Caco-2 (cell line): ENCODE data around the gene ADCY9. TPM values are rescaled to one million over a fixed set of nuclear protein-coding genes. Genes with fewer than 3 reads are reported as not detected.

Source experiments
- BruUV-seq: library from RNA; stranded (reverse); fragments of 400-500 nt; replicated peaks from 2 replicates; lab custom pipeline; 2021; lab: Mats Ljungman, UMichigan
- CTCF ChIA-PET: fragments of 300-600 bp; sonication (Branson Sonifier 250); formaldehyde crosslinking; loops from one replicate; lab custom pipeline; 2022; ENCODE audit warnings: antibody characterized with exemption; lab: Charles Lee
- POLR2A ChIA-PET: fragments of 300-600 bp; sonication (Branson Sonifier 250); formaldehyde crosslinking; loops from one replicate; lab custom pipeline; 2022; ENCODE audit warnings: antibody characterized with exemption; lab: Charles Lee
- DNase-seq, 2 experiments: peaks; one replicate each; pipeline versions ENCODE4 v3.0.0 to v3.0.0-alpha.2; 2020 to 2022
- H3K27me3 ChIP-seq: replicated peaks from 2 replicates; pipeline ENCODE4 v1.6.0; 2011; ENCODE audit warnings: low read length; ENCODE audit not compliant: control insufficient read depth, insufficient read depth
- H3K36me3 ChIP-seq: 2 replicates; pipeline ENCODE4 v1.5.1; 2011; ENCODE audit warnings: low read length; ENCODE audit not compliant: control insufficient read depth, insufficient read depth
- H3K4me1 ChIP-seq: fragments of 250-450 bp; sonication (Bioruptor Pico); 2 replicates; pipeline ENCODE4 v1.5.1; 2020; ENCODE audit warnings: mild to moderate bottlenecking
- H3K4me3 ChIP-seq: 2 replicates; pipeline ENCODE4 v1.5.1; 2011; ENCODE audit warnings: low read depth, mild to moderate bottlenecking, control low read depth, low read length
- H3K9me3 ChIP-seq: fragments of 250-450 bp; sonication (Bioruptor Pico); 2 replicates; pipeline ENCODE4 v1.5.1; 2020; ENCODE audit warnings: mild to moderate bottlenecking, moderate library complexity
- H3K27ac Mint-ChIP-seq: one replicate; pipeline ENCODE4 v1.8.0; 2022; ENCODE audit warnings: mixed read lengths; ENCODE audit not compliant: unreplicated experiment
- H3K27me3 Mint-ChIP-seq: one replicate; pipeline ENCODE4 v1.8.0; 2022; ENCODE audit warnings: mixed read lengths; ENCODE audit not compliant: insufficient read depth, unreplicated experiment
- H3K36me3 Mint-ChIP-seq: one replicate; pipeline ENCODE4 v1.8.0; 2022; ENCODE audit warnings: mild to moderate bottlenecking, mixed read lengths; ENCODE audit not compliant: insufficient read depth, unreplicated experiment
- H3K4me1 Mint-ChIP-seq: one replicate; pipeline ENCODE4 v1.8.0; 2022; ENCODE audit warnings: low read depth, mixed read lengths; ENCODE audit not compliant: unreplicated experiment
- H3K4me3 Mint-ChIP-seq: one replicate; pipeline ENCODE4 v1.8.0; 2022; ENCODE audit warnings: mild to moderate bottlenecking, moderate library complexity, mixed read lengths; ENCODE audit not compliant: unreplicated experiment
- H3K9me3 Mint-ChIP-seq: one replicate; pipeline ENCODE4 v1.8.0; 2022; ENCODE audit warnings: mixed read lengths; ENCODE audit not compliant: unreplicated experiment
- CTCF ChIP-seq, 2 experiments: fragments of 200-600 bp in 1 of 2; IDR thresholded peaks; 1 replicate in 1 of 2; 2 replicates in 1 of 2; pipeline versions ENCODE4 v1.5.1 to v1.8.0; 2011 to 2022; ENCODE audit warnings: antibody characterized with exemption in 1 of 2, control low read depth in 1 of 2, inconsistent platforms in 1 of 2, low read depth in 1 of 2, low read length in 1 of 2, mild to moderate bottlenecking in 1 of 2, moderate library complexity in 1 of 2; ENCODE audit not compliant: insufficient read depth in 1 of 2, severe bottlenecking in 1 of 2, unreplicated experiment in 1 of 2
- intact Hi-C: fragments of 100-400 bp; cut with micrococcal nuclease; formaldehyde crosslinking; loops from one replicate; pipeline ENCODE4 v1.10.0; 2022; ENCODE audit not compliant: unreplicated experiment
- total RNA-seq: library from RNA; stranded (reverse); gene quantifications from 2 replicates; pipeline ENCODE4 v1.2.3, GENCODE V29; 2022

ADCY9 gene
- total RNA-seq, 1 experiment from 2014 or later = 11.5 TPM

- Histone ChIP-seq H3K4me1 (peaks cover 4% of the 10 kb centered on the region; the same call in 1 of the 2 replicates), H3K27me3 (no peaks in the 10 kb centered on the region), H3K9me3 (no peaks in the 10 kb centered on the region), H3K4me3 (no peak overlapping the region), H3K36me3 (no peaks in the 10 kb centered on the region)
- Mint-ChIP-seq H3K9me3 (no peaks in the 10 kb centered on the region), H3K4me1 (peaks cover 6% of the 10 kb centered on the region), H3K36me3 (no peaks in the 10 kb centered on the region), H3K27me3 (no peaks in the 10 kb centered on the region), H3K27ac (no peak overlapping the region), H3K4me3 (no peak overlapping the region)
- intact Hi-C loops = no loop called here
- CTCF ChIA-PET = interaction anchor here (0.6 kb wide), 3 partner anchors 8 to 212 kb away, joined by 3 to 4 read pairs (median 3); no protein-coding TSS in a partner anchor
- POLR2A ChIA-PET = interaction anchor here (0.6 kb wide), 1 partner anchor 758 kb away, joined by 3 read pairs; no protein-coding TSS in a partner anchor
- no TSS peak for BruUV-seq
- DNase-seq = no peak
- no peak for TF ChIP-seq CTCF (IDR thresholded peaks at IDR 0.05; ENCODE audit: insufficient read depth in 1 of 2, low read depth in 1 of 2, low read length in 1 of 2, severe bottlenecking in 1 of 2, unreplicated experiment in 1 of 2)
Observed at GRCh38 chr16:3959148-3959547, 157.1 kb downstream of the ADCY9 start.

- H3K4me3 ChIP-seq = no peak overlapping the region
- TF ChIP-seq CTCF (IDR thresholded peaks at IDR 0.05; ENCODE audit: insufficient read depth in 1 of 2, low read depth in 1 of 2, low read length in 1 of 2, severe bottlenecking in 1 of 2, unreplicated experiment in 1 of 2) = no peak
- Mint-ChIP-seq H3K4me3 (no peak overlapping the region), H3K27ac (no peak overlapping the region), H3K36me3 (no peaks in the 10 kb centered on the region), H3K4me1 (peaks cover 6% of the 10 kb centered on the region), H3K27me3 (no peaks in the 10 kb centered on the region), H3K9me3 (no peaks in the 10 kb centered on the region)
- no TSS peak for BruUV-seq
- H3K27me3 ChIP-seq = no peaks in the 10 kb centered on the region
- POLR2A ChIA-PET = no interaction called here
- CTCF ChIA-PET = no interaction called here
- no peak for DNase-seq
- no peaks in the 10 kb centered on the region for H3K36me3 ChIP-seq
- H3K9me3 ChIP-seq = no peaks in the 10 kb centered on the region
- H3K4me1 ChIP-seq = peaks cover 4% of the 10 kb centered on the region; the same call in 1 of the 2 replicates
- intact Hi-C loops = no loop called here
Observed at GRCh38 chr16:3957344-3957980, 158.8 kb downstream of the ADCY9 start.

GRCh38 chr16:3954411-3954921 is 161.8 kb downstream of the ADCY9 start:
- ChIA-PET POLR2A (no interaction called here), CTCF (no interaction called here)
- BruUV-seq = no TSS peak
- H3K4me3 Mint-ChIP-seq = no peak overlapping the region
- TF ChIP-seq CTCF (IDR thresholded peaks at IDR 0.05; ENCODE audit: insufficient read depth in 1 of 2, low read depth in 1 of 2, low read length in 1 of 2, severe bottlenecking in 1 of 2, unreplicated experiment in 1 of 2) = no peak
- no peak overlapping the region for H3K27ac Mint-ChIP-seq
- no peaks in the 10 kb centered on the region for H3K9me3 ChIP-seq
- H3K4me1 ChIP-seq = no peaks in the 10 kb centered on the region
- peaks cover 6% of the 10 kb centered on the region for H3K4me1 Mint-ChIP-seq
- no peaks in the 10 kb centered on the region for H3K36me3 Mint-ChIP-seq
- H3K9me3 Mint-ChIP-seq = no peaks in the 10 kb centered on the region
- H3K27me3 Mint-ChIP-seq = no peaks in the 10 kb centered on the region
- H3K27me3 ChIP-seq = no peaks in the 10 kb centered on the region
- no peaks in the 10 kb centered on the region for H3K36me3 ChIP-seq
- no peak overlapping the region for H3K4me3 ChIP-seq
- intact Hi-C loops = no loop called here
- DNase-seq = no peak
